HepG2 (cell line): Measurements from ENCODE around the gene THSD4. TPM values are rescaled to one million over a fixed set of nuclear protein-coding genes. Genes with fewer than 3 reads are reported as not detected.

Experiments used
- ATAC-seq: fragments of 200-7000 bp; cut with Tn5 transposase; 3 replicates; pipeline ENCODE4 v1.9.1; 2020; ENCODE audit warnings: mild to moderate bottlenecking, moderate library complexity
- BruUV-seq: library from RNA; stranded (reverse); fragments of 400-500 nt; replicated peaks from 2 replicates; lab custom pipeline; 2021; lab: Mats Ljungman, UMichigan
- CTCF ChIA-PET: fragments of 300-600 bp; formaldehyde crosslinking; extraction: SDS; loops from one replicate; lab custom pipeline; 2021; ENCODE audit warnings: low total read pairs, inconsistent platforms, low intra/inter-chr PET ratio; lab: Yijun Ruan, JAX
- POLR2A ChIA-PET: fragments of 350-600 bp; sonication (Branson Sonifier 250); formaldehyde crosslinking; loops from one replicate; lab custom pipeline; 2020; ENCODE audit warnings: antibody characterized with exemption, inconsistent platforms; lab: Yijun Ruan, JAX
- DNase-seq: peaks from one replicate; pipeline ENCODE4 v3.0.0-alpha.2; 2015; ENCODE audit warnings: low spot score
- FAIRE-seq: peaks from 3 replicates; lab custom pipeline; 2011; peaks lifted over from hg19 to GRCh38; lab: Jason Lieb, UNC
- H2AFZ ChIP-seq: one replicate; pipeline ENCODE4 v1.6.1; 2011; ENCODE audit warnings: low read length, inconsistent platforms
- H3K27ac ChIP-seq: fragments of 300-600 bp; 3 replicates; pipeline ENCODE4 v1.8.0; 2011; ENCODE audit warnings: mixed run types, mild to moderate bottlenecking, mixed read lengths, low read length, inconsistent platforms; ENCODE audit not compliant: insufficient read depth; ENCODE audit errors: extremely low read length
- H3K27me3 ChIP-seq, 2 experiments: fragments of 200-600 bp in 1 of 2; 2 replicates in 1 of 2; 3 replicates in 1 of 2; pipeline versions ENCODE4 v1.6.0 to v1.8.0; 2011; ENCODE audit warnings: low read length in 2 of 2, mild to moderate bottlenecking in 2 of 2, moderate library complexity in 2 of 2, inconsistent platforms in 1 of 2; ENCODE audit not compliant: insufficient read depth in 2 of 2, control insufficient read depth in 1 of 2
- H3K36me3 ChIP-seq, 2 experiments: fragments of 200-600 bp in 1 of 2; replicated peaks in 1 of 2; 2 replicates in 1 of 2; 3 replicates in 1 of 2; pipeline versions ENCODE4 v1.5.1 to v1.8.0; 2011; ENCODE audit warnings: low read length in 2 of 2, inconsistent platforms in 1 of 2; ENCODE audit not compliant: insufficient read depth in 2 of 2, control insufficient read depth in 1 of 2
- H3K4me1 ChIP-seq: 2 replicates; pipeline ENCODE4 v1.5.1; 2012; ENCODE audit warnings: low read length, inconsistent platforms; ENCODE audit not compliant: insufficient read depth
- H3K4me2 ChIP-seq: 2 replicates; pipeline ENCODE4 v1.6.0; 2011; ENCODE audit warnings: low read depth, low read length, inconsistent platforms
- H3K4me3 ChIP-seq, 3 experiments: fragments of 200-600 bp in 1 of 3; sonication (generic), shearing (Covaris generic) in 1 of 3; replicated peaks in 1 of 3; 2 replicates each; pipeline ENCODE4 v1.5.1; 2011 to 2016; ENCODE audit warnings: low read length in 3 of 3, inconsistent platforms in 2 of 3, low read depth in 2 of 3, mild to moderate bottlenecking in 2 of 3, control low read depth in 1 of 3, mixed read lengths in 1 of 3; ENCODE audit not compliant: insufficient read depth in 1 of 3
- H3K79me2 ChIP-seq: one replicate; pipeline ENCODE4 v1.6.1; 2011; ENCODE audit warnings: low read length, inconsistent platforms; ENCODE audit not compliant: insufficient read depth
- H3K9ac ChIP-seq: 2 replicates; pipeline ENCODE4 v1.6.0; 2011; ENCODE audit warnings: mild to moderate bottlenecking, low read depth, low read length, inconsistent platforms; ENCODE audit not compliant: insufficient read depth
- H3K9me3 ChIP-seq: 2 replicates; pipeline ENCODE4 v1.5.1; 2012; ENCODE audit warnings: mild to moderate bottlenecking, low read length
- H4K20me1 ChIP-seq: 2 replicates; pipeline ENCODE4 v1.6.0; 2011; ENCODE audit warnings: inconsistent platforms, mild to moderate bottlenecking, low read length, moderate library complexity; ENCODE audit not compliant: insufficient read depth
- ARID4A ChIP-seq: sonication (generic); formaldehyde crosslinking; IDR thresholded peaks from 2 replicates; pipeline ENCODE4 v1.5.0; 2020; ENCODE audit warnings: mild to moderate bottlenecking, missing genetic modification reagents, borderline replicate concordance
- MYC ChIP-seq: sonication (generic); formaldehyde crosslinking; IDR thresholded peaks from 2 replicates; pipeline ENCODE4 v1.9.0; 2021; ENCODE audit warnings: missing genetic modification reagents, borderline replicate concordance
- NFIB ChIP-seq: sonication (generic); formaldehyde crosslinking; IDR thresholded peaks from 2 replicates; pipeline ENCODE4 v1.9.0; 2021; ENCODE audit warnings: missing genetic modification reagents, mild to moderate bottlenecking, borderline replicate concordance
- ZNF713 ChIP-seq: sonication (generic); formaldehyde crosslinking; IDR thresholded peaks from 2 replicates; pipeline ENCODE4 v1.4.0; 2020; ENCODE audit warnings: mild to moderate bottlenecking, missing genetic modification reagents
- ZNF761 ChIP-seq: sonication (generic); formaldehyde crosslinking; conservative IDR thresholded peaks from 2 replicates; pipeline ENCODE4 v1.4.0; 2020; ENCODE audit warnings: mild to moderate bottlenecking, missing genetic modification reagents
- ZNF768 ChIP-seq: sonication (generic); formaldehyde crosslinking; IDR thresholded peaks from 2 replicates; pipeline ENCODE4 v1.4.0; 2020; ENCODE audit warnings: missing genetic modification reagents
- ZNF839 ChIP-seq: sonication (generic); formaldehyde crosslinking; IDR thresholded peaks from 2 replicates; pipeline ENCODE4 v1.4.0; 2020; ENCODE audit warnings: missing genetic modification reagents, mild to moderate bottlenecking, borderline replicate concordance
- WGBS: methylation state at CpG from one replicate; pipeline ENCODE4 v1.1.6; 2017; ENCODE audit warnings: low lambda C conversion rate; 5-methylcytosine and 5-hydroxymethylcytosine counted together
- in situ Hi-C: cut with HindIII; loops from 2 replicates; pipeline ENCODE4 v1.10.0; 2017; ENCODE audit warnings: low pct_unique_long_range_greater_than_20kb; ENCODE audit not compliant: extremely low pct_ligation_motif_present
- intact Hi-C: fragments of 100-400 bp; cut with micrococcal nuclease; formaldehyde crosslinking; loops from one replicate; pipeline ENCODE4 v1.10.0; 2022; ENCODE audit not compliant: unreplicated experiment
- polyA plus RNA-seq, 8 experiments: library from polyadenylated mRNA; depleted of rRNA in 3 of 8; stranded (reverse) in 7 of 8; unstranded in 1 of 8; fragments of >200 nt; fragmentation: Illumina TruSeq in 4 of 8; extraction: Trizol in 4 of 8; gene quantifications; 2 replicates each; pipeline versions ENCODE4 v1.2.1 to v1.2.3, GENCODE V29; 2011 to 2016; ENCODE audit warnings: low read depth in 4 of 8, missing spikeins in 1 of 8, mixed read lengths in 1 of 8; ENCODE audit not compliant: insufficient read depth in 1 of 8
- total RNA-seq, 5 experiments: library from RNA; depleted of rRNA; stranded (reverse); fragments of >200 nt; fragmentation: Illumina TruSeq; extraction: Trizol; gene quantifications; 2 replicates each; pipeline ENCODE4 v1.2.3, GENCODE V29; 2016; ENCODE audit warnings: low read depth in 1 of 5
- TF ChIP-seq, protein P1 (sequence below): sonication (generic); formaldehyde crosslinking; IDR thresholded peaks from 2 replicates; pipeline ENCODE4 v1.5.0; 2020; ENCODE audit warnings: mild to moderate bottlenecking, missing genetic modification reagents

The THSD4 gene
- total and polyA plus RNA-seq, 2 of the 13 experiments (the other 11 are each of a cell fraction or from before 2014, with no cell fraction given) = 0.07 to 0.21 TPM

DNA sequence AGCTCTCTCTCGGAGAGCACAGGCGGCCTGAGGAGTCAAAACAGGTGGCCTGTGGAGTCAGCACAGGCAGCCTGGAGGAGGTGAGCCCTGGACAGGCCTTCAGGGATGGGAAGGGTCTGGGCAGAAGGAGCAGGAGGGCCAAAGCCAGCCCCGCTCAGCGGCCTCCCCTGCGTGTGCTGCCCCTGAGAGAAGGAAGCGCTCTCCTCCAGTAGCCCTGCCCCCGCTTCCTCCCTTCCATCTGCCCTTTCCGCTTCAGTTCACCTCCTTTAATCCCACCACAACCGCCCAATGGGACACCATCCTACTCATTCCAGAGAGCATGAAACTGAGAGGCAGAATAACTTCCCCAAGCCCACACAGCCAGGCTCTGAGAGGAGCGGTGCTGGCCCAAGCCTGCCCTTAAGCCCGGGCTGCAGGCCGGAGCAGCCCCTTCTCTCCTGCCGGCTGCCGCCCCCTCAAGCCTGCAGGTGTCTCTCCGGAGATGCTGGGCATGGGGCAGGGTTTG lies 691.9 kb downstream of the THSD4 start (continued):
- TF ChIP-seq ARID4A (CRISPR knock-in tag) (no peak), ZNF761 (CRISPR knock-in tag) (no peak), MYC (no peak), NFIB (CRISPR knock-in tag) (no peak)
- TF ChIP-seq, protein P1, sequence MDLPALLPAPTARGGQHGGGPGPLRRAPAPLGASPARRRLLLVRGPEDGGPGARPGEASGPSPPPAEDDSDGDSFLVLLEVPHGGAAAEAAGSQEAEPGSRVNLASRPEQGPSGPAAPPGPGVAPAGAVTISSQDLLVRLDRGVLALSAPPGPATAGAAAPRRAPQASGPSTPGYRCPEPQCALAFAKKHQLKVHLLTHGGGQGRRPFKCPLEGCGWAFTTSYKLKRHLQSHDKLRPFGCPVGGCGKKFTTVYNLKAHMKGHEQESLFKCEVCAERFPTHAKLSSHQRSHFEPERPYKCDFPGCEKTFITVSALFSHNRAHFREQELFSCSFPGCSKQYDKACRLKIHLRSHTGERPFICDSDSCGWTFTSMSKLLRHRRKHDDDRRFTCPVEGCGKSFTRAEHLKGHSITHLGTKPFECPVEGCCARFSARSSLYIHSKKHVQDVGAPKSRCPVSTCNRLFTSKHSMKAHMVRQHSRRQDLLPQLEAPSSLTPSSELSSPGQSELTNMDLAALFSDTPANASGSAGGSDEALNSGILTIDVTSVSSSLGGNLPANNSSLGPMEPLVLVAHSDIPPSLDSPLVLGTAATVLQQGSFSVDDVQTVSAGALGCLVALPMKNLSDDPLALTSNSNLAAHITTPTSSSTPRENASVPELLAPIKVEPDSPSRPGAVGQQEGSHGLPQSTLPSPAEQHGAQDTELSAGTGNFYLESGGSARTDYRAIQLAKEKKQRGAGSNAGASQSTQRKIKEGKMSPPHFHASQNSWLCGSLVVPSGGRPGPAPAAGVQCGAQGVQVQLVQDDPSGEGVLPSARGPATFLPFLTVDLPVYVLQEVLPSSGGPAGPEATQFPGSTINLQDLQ = no peak
- TF ChIP-seq, all 625 proteins: peak for 0

DNA sequence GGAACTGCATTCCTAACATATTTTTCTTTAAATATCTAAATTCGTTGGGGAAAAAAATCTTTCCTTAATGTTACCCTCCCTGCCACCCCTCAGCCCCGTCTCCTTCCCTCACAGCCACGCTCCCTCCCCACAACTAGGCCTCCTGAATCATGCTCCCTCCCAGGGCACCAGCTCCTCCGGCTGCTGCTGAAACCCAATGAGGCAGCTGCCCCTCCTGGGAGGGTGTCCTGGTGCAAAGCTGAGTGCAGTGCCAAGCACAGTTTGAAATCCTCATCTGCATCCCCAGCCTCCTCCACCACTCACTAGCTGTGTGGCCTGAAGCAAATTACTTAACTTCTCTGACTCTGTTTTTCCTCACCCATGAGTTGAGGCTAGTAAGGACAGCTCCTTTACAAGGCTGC lies 692.4 kb downstream of the THSD4 start:
- H3K4me2 ChIP-seq = no peak overlapping the region
- POLR2A ChIA-PET = no interaction called here
- ATAC-seq = no peak

More for the DNA sequence above, 692.4 kb downstream of the THSD4 start:
- Histone ChIP-seq H3K36me3 (no peaks in the 10 kb centered on the region), H3K4me3 (no peak overlapping the region), H3K79me2 (no peaks in the 10 kb centered on the region), H2AFZ (no peak overlapping the region), H3K27ac (no peak overlapping the region), H3K27me3 (peaks cover 15 to 39% of the 10 kb centered on the region in 2 experiments; a peak in 4 of 5 replicates), H4K20me1 (no peaks in the 10 kb centered on the region), H3K9me3 (no peaks in the 10 kb centered on the region), H3K9ac (no peak overlapping the region), H3K4me1 (no peaks in the 10 kb centered on the region)
- CTCF ChIA-PET = no interaction called here
- TF ChIP-seq ZNF713 (CRISPR knock-in tag) (no peak), ZNF839 (CRISPR knock-in tag) (no peak), ZNF768 (CRISPR knock-in tag) (peak; percentile 54)
- intact Hi-C loops = no loop called here
- no peak for FAIRE-seq
- 32% methylated on average over 4 of the region's 4 CpGs for WGBS
- no TSS peak for BruUV-seq
- DNase-seq = no peak
- in situ Hi-C loops = loop anchor here (10.0 kb wide), 1 partner anchor 693 kb away; the partner anchor contains the start of gene THSD4
